ENCODE measurements around the gene OBSCN.
"Not testable (repeated sequence)": the region's sequence is repeated elsewhere in the genome, so short reads cannot be mapped to it uniquely, and the experiment has no call there.

DNA sequence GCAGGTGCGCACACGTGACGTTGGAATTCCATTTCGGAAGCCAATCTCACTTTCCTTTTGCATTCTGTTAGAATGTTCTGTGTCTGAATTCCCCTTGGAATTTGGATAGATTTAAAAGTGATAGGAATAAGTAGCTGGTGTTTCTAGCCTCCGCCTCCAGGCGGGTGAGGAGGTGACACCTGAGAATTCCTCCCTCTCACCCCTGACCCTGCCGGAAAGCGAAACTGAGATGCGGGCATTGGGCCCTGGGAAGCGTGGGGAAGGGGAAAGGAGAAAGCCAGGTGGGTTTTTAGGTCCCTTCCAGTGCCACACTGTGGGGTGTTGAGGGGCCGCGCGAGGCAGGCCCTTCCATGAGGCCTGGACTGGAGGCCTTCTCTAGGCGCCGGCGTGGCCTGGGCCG, 61.6 kb downstream of the OBSCN start:
- not testable (repeated sequence) for TF ChIP-seq ATF3 (IDR thresholded peaks at IDR 0.05); TAF1 (conservative IDR thresholded peaks at IDR 0.05); RAD21 (IDR thresholded peaks at IDR 0.05); SP1 (IDR thresholded peaks at IDR 0.05)
- TF ChIP-seq, protein P1, sequence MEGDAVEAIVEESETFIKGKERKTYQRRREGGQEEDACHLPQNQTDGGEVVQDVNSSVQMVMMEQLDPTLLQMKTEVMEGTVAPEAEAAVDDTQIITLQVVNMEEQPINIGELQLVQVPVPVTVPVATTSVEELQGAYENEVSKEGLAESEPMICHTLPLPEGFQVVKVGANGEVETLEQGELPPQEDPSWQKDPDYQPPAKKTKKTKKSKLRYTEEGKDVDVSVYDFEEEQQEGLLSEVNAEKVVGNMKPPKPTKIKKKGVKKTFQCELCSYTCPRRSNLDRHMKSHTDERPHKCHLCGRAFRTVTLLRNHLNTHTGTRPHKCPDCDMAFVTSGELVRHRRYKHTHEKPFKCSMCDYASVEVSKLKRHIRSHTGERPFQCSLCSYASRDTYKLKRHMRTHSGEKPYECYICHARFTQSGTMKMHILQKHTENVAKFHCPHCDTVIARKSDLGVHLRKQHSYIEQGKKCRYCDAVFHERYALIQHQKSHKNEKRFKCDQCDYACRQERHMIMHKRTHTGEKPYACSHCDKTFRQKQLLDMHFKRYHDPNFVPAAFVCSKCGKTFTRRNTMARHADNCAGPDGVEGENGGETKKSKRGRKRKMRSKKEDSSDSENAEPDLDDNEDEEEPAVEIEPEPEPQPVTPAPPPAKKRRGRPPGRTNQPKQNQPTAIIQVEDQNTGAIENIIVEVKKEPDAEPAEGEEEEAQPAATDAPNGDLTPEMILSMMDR (IDR thresholded peaks at IDR 0.05; ENCODE audit: low read depth, low read length, missing input control), result not testable (repeated sequence)
- TF ChIP-seq, protein P2, sequence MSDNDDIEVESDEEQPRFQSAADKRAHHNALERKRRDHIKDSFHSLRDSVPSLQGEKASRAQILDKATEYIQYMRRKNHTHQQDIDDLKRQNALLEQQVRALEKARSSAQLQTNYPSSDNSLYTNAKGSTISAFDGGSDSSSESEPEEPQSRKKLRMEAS (IDR thresholded peaks at IDR 0.05), result not testable (repeated sequence)
